PFSK-1 (cell line): ENCODE data around the gene RNF146.

Experiments
- TAF1 ChIP-seq: IDR thresholded peaks from 2 replicates; pipeline ENCODE4 v1.6.1; 2012; ENCODE audit warnings: low read length, control low read depth, borderline replicate concordance; ENCODE audit not compliant: insufficient read depth
- TF ChIP-seq, protein P1 (sequence below), 2 experiments: IDR thresholded peaks; 2 replicates each; pipeline versions ENCODE4 v1.6.1 to v1.8.0; 2011 to 2012; ENCODE audit warnings: low read depth in 2 of 2, low read length in 2 of 2, control low read depth in 1 of 2, inconsistent platforms in 1 of 2, mild to moderate bottlenecking in 1 of 2, moderate library complexity in 1 of 2; ENCODE audit not compliant: insufficient read depth in 1 of 2

GRCh38 chr6:127298475-127298874 is 31.8 kb downstream of the RNF146 start:
- TF ChIP-seq TAF1: no peak
- TF ChIP-seq, protein P1, sequence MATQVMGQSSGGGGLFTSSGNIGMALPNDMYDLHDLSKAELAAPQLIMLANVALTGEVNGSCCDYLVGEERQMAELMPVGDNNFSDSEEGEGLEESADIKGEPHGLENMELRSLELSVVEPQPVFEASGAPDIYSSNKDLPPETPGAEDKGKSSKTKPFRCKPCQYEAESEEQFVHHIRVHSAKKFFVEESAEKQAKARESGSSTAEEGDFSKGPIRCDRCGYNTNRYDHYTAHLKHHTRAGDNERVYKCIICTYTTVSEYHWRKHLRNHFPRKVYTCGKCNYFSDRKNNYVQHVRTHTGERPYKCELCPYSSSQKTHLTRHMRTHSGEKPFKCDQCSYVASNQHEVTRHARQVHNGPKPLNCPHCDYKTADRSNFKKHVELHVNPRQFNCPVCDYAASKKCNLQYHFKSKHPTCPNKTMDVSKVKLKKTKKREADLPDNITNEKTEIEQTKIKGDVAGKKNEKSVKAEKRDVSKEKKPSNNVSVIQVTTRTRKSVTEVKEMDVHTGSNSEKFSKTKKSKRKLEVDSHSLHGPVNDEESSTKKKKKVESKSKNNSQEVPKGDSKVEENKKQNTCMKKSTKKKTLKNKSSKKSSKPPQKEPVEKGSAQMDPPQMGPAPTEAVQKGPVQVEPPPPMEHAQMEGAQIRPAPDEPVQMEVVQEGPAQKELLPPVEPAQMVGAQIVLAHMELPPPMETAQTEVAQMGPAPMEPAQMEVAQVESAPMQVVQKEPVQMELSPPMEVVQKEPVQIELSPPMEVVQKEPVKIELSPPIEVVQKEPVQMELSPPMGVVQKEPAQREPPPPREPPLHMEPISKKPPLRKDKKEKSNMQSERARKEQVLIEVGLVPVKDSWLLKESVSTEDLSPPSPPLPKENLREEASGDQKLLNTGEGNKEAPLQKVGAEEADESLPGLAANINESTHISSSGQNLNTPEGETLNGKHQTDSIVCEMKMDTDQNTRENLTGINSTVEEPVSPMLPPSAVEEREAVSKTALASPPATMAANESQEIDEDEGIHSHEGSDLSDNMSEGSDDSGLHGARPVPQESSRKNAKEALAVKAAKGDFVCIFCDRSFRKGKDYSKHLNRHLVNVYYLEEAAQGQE (IDR thresholded peaks at IDR 0.05; ENCODE audit: insufficient read depth in 1 of 2, low read depth in 2 of 2, low read length in 2 of 2): no peak
